ENCODE measurements around the gene TDRD5.

- TF ChIP-seq GATA3 (IDR thresholded peaks at IDR 0.05; ENCODE audit: low read depth, low read length) = no peak
- TF ChIP-seq GATA2 (IDR thresholded peaks at IDR 0.05; ENCODE audit: low read depth, low read length) = no peak
These were observed 5.4 kb upstream of the TDRD5 start for GRCh38 chr1:179586107-179586823.

Data from SH-SY5Y (cell line).